ENCODE results near the gene ARHGAP26.

ARHGAP26 gene

GRCh38 chr5:143166090-143166489, 395.9 kb downstream of the ARHGAP26 start:
- no peak for TF ChIP-seq CTCF (IDR thresholded peaks at IDR 0.05; ENCODE audit: extremely low read depth, insufficient read depth, missing control alignments)
- DNase-seq (ENCODE audit: low spot score): no peak
- in situ Hi-C loops (cut with MboI; ENCODE audit: low pct_unique_long_range_greater_than_20kb, low sequenced_read_pairs, unreplicated experiment): no loop called here

GRCh38 chr5:143166661-143167420, 396.7 kb downstream of the ARHGAP26 start:
- no peak for TF ChIP-seq CTCF (IDR thresholded peaks at IDR 0.05; ENCODE audit: extremely low read depth, insufficient read depth, missing control alignments)
- in situ Hi-C loops (cut with MboI; ENCODE audit: low pct_unique_long_range_greater_than_20kb, low sequenced_read_pairs, unreplicated experiment): no loop called here
- no peak for DNase-seq (ENCODE audit: low spot score)

GRCh38 chr5:143168171-143168741, 398.1 kb downstream of the ARHGAP26 start:
- no peak for TF ChIP-seq CTCF (IDR thresholded peaks at IDR 0.05; ENCODE audit: extremely low read depth, insufficient read depth, missing control alignments)
- DNase-seq (ENCODE audit: low spot score): no peak
- in situ Hi-C loops (cut with MboI; ENCODE audit: low pct_unique_long_range_greater_than_20kb, low sequenced_read_pairs, unreplicated experiment): no loop called here

GRCh38 chr5:143168921-143169810, 399.0 kb downstream of the ARHGAP26 start:
- TF ChIP-seq CTCF (IDR thresholded peaks at IDR 0.05; ENCODE audit: extremely low read depth, insufficient read depth, missing control alignments): no peak
- in situ Hi-C loops (cut with MboI; ENCODE audit: low pct_unique_long_range_greater_than_20kb, low sequenced_read_pairs, unreplicated experiment): no loop called here
- DNase-seq (ENCODE audit: low spot score): no peak

GRCh38 chr5:143170104-143170503, 399.9 kb downstream of the ARHGAP26 start:
- DNase-seq (ENCODE audit: low spot score): no peak
- no peak for TF ChIP-seq CTCF (IDR thresholded peaks at IDR 0.05; ENCODE audit: extremely low read depth, insufficient read depth, missing control alignments)

GRCh38 chr5:143170977-143171376, 400.8 kb downstream of the ARHGAP26 start:
- in situ Hi-C loops (cut with MboI; ENCODE audit: low pct_unique_long_range_greater_than_20kb, low sequenced_read_pairs, unreplicated experiment): no loop called here
- TF ChIP-seq CTCF (IDR thresholded peaks at IDR 0.05; ENCODE audit: extremely low read depth, insufficient read depth, missing control alignments): no peak
- no peak for DNase-seq (ENCODE audit: low spot score)

More at GRCh38 chr5:143170104-143170503, 399.9 kb downstream of the ARHGAP26 start:
- in situ Hi-C loops (cut with MboI; ENCODE audit: low pct_unique_long_range_greater_than_20kb, low sequenced_read_pairs, unreplicated experiment): no loop called here
